NCI-H1436 treated with DMSO at 0.1 percent for 48 hours (cell line): ENCODE results near the gene MLPH.

Experiments used
- DNase-seq: peaks from one replicate; lab custom pipeline; 2025; lab: John Stamatoyannopoulos, UW

Gene MLPH

DNA sequence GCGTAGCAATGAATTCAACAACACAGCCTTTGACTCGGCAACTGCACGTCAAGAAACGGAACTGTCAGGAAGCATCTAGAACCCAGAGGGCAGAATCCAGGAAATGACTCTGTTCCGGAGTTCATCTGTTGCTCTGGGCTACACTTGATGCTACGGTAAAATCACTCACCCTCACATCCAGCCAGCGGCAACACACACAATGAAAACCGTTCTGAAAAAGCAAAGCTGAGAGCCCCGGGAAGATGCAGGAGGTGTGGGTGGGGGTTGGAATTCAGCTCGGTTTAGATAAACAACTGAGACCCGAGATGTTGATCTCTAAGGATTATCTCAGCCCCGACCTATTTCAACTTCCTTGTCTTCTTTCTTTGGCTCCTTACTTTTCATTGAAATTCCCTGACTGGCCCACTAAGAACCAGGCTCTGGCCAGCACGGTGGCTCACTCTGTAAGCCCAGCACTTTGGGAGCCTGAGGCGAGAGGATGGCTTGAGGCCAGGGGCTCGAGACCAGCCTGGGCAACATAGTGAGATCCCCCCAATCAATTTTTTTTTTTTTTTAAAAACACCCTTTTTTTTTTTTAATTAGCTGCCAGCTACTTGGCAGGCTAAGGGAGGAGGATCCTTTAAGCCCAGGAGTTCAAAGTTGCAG, 116.8 kb downstream of the MLPH start:
- DNase-seq = peak; percentile 1

DNA sequence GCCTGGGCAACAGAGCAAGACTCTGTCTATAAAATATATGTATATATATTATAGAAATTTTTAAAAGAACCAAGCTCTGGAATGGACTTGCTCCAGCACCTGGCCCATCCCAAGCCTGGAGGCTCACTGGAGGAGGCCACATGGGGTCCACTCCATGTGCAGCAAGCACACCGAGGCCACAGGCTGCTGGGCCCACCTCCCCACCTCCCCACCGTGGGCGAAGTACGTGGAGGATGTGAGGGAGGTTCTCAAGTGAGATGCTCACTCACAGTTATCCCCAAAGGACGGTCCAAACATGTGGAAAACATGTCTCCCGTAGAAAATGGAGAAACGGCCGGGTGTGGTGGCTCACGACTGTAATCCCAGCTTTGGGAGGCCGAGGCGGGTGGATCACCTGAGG, 117.3 kb downstream of the MLPH start:
- DNase-seq = no peak
